ENCODE measurements around the gene HMGB3. TPM values are rescaled to one million over a fixed set of nuclear protein-coding genes. Genes with fewer than 3 reads are reported as not detected.

Gene HMGB3
- total RNA-seq, 3 donors from 2014 or later (not counting 1 experiment from before 2014, with no cell fraction given) = 1.6 to 3.4 (median 3.0) TPM

DNA sequence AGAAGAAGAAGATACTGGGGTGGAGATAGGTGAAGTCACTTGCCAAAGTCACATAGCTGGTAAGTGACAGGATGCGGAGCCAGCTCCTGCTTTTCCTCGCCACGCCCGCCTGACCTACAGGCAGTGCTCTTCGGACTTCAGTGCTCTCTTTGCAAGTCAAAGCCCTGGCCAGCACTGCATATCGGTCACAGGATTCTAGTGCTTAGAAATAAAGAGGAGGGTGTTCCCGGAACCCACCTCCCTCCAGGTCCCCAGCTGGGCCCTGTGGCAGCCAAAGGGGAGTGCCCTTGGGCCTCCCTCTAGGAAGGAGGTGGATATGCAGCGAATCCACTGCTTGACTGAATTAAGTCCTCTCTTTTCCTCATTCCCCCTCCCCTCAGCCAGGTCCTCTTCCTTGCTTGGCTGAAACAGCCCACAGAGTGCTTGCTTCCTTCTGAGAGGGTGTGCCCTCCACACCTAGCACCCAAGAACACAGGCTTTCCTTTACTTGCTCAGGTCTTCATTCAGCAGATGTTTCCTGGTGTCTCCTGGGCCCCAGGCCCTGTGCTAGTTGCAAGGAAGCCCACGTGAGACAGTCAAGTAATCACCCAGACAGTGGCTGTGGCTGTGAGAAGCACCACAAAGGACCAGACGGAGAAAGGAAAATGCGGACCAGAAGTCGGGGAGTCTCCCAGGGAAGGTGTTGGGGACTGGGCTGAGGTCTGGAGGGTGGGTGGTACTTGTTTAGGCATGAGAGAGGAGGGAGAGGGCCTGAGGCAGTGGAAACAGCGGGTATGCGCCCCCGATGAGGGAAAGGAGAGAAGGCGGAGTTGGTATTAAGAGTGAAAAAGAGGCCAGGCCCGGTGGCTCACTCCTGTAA, 14.0 kb upstream of the HMGB3 start:
- Mint-ChIP-seq H3K27ac (no peak overlapping the region), H3K4me1 (no peaks in the 10 kb centered on the region), H3K36me3 (no peaks in the 10 kb centered on the region), H3K4me3 (no peak overlapping the region), H3K9me3 (no peaks in the 10 kb centered on the region), H3K27me3 (ENCODE audit: low read depth in 2 of 2) (peaks cover 0 to 11% of the 10 kb centered on the region in 2 donors)
- WGBS (ENCODE audit: insufficient coverage) = 90% methylated on average over 15 of the region's 17 CpGs
- H3K36me3 ChIP-seq (ENCODE audit: control insufficient read depth, insufficient read depth, low read length) = no peaks in the 10 kb centered on the region
- H3K9me3 ChIP-seq (ENCODE audit: control insufficient read depth, insufficient read depth, low read length) = no peaks in the 10 kb centered on the region
- no peak overlapping the region for H3K27ac ChIP-seq (ENCODE audit: low read length)
- ATAC-seq = no peak
- H3K4me3 ChIP-seq (ENCODE audit: low read length) = no peak overlapping the region
- TF ChIP-seq, protein P1, sequence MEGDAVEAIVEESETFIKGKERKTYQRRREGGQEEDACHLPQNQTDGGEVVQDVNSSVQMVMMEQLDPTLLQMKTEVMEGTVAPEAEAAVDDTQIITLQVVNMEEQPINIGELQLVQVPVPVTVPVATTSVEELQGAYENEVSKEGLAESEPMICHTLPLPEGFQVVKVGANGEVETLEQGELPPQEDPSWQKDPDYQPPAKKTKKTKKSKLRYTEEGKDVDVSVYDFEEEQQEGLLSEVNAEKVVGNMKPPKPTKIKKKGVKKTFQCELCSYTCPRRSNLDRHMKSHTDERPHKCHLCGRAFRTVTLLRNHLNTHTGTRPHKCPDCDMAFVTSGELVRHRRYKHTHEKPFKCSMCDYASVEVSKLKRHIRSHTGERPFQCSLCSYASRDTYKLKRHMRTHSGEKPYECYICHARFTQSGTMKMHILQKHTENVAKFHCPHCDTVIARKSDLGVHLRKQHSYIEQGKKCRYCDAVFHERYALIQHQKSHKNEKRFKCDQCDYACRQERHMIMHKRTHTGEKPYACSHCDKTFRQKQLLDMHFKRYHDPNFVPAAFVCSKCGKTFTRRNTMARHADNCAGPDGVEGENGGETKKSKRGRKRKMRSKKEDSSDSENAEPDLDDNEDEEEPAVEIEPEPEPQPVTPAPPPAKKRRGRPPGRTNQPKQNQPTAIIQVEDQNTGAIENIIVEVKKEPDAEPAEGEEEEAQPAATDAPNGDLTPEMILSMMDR (IDR thresholded peaks at IDR 0.05) = no peak
- no peaks in the 10 kb centered on the region for H3K27me3 ChIP-seq (ENCODE audit: control insufficient read depth, insufficient read depth, low read length)
- no peak for DNase-seq
- no peaks in the 10 kb centered on the region for H3K4me1 ChIP-seq (ENCODE audit: control insufficient read depth, insufficient read depth, low read length)
- intact Hi-C loops (cut with micrococcal nuclease) = no loop called here

DNA sequence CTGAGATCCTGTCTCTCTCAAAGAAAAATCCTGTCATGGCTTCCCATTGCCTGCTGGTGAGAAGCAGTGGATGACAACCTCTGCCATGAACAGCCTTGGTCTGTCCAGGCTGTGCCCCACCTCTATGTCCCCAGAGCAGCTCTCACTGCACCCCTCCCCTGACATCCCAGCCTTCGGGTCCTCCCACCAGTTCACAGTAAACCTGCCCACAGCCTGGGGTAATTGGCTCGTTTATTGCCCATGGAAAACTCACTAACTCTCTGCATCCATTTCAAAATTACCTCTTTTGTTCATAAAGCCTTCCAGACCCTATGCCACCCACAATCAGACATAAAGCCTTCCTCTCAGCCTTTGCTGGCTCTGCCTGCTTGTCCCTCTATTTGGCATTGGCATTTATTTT, 10.7 kb upstream of the HMGB3 start:
- DNase-seq (no peak), ATAC-seq (no peak)
- H3K4me3 Mint-ChIP-seq = no peak overlapping the region
- WGBS (ENCODE audit: insufficient coverage) = 82% methylated on average over 2 of the region's 2 CpGs
- no peaks in the 10 kb centered on the region for H3K36me3 ChIP-seq (ENCODE audit: control insufficient read depth, insufficient read depth, low read length)
- peaks cover 0 to 11% of the 10 kb centered on the region in 2 donors for H3K27me3 Mint-ChIP-seq (ENCODE audit: low read depth in 2 of 2)
- no peaks in the 10 kb centered on the region for H3K9me3 Mint-ChIP-seq
- H3K9me3 ChIP-seq (ENCODE audit: control insufficient read depth, insufficient read depth, low read length) = no peaks in the 10 kb centered on the region
- no peaks in the 10 kb centered on the region for H3K36me3 Mint-ChIP-seq
- no peaks in the 10 kb centered on the region for H3K27me3 ChIP-seq (ENCODE audit: control insufficient read depth, insufficient read depth, low read length)
- intact Hi-C loops (cut with micrococcal nuclease) = no loop called here
- H3K27ac ChIP-seq (ENCODE audit: low read length) = no peak overlapping the region
- no peaks in the 10 kb centered on the region for H3K4me1 Mint-ChIP-seq
- no peak overlapping the region for H3K4me3 ChIP-seq (ENCODE audit: low read length)
- no peaks in the 10 kb centered on the region for H3K4me1 ChIP-seq (ENCODE audit: control insufficient read depth, insufficient read depth, low read length)
- TF ChIP-seq, protein P1 (IDR thresholded peaks at IDR 0.05) = no peak
- no peak overlapping the region for H3K27ac Mint-ChIP-seq

DNA sequence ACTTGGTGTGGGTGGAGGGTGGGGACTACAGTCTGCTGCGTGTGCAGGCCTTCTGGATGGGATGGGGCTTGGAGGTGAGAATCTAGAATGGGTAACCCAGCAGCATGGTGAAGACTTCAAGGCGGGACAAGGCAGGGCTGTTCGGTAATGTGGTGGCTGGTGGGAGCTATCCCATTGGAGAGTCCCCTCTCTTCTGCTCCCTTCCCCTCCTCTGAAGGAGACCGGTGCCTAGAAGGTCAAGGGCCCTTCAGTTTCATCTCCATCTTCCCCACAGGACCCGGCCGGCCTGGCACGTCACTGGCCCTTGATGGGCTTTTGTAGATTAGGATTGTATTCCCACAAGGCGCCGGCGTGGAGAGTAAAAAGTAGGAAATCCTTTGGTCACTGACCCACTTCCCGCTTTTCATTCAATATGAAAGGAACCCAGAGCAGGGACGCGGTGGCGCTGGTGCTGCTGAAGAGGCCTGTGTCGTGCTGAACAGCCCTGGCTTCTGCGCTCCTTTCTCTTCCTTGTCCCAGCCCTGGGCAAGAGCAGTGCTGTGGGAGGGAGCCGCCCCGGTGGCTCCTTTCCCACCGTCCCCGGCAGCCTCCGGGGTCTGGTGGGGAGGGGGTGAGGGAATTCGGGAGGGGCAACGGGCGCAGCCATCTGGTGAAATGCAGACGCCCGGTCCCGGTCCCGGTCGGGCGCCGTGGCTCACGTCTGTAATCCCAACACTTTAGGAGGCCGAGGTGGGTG, 7.3 kb upstream of the HMGB3 start:
- H3K4me1 ChIP-seq (ENCODE audit: control insufficient read depth, insufficient read depth, low read length) = no peaks in the 10 kb centered on the region
- H3K4me3 ChIP-seq (ENCODE audit: low read length) = no peak overlapping the region
- no peaks in the 10 kb centered on the region for H3K9me3 ChIP-seq (ENCODE audit: control insufficient read depth, insufficient read depth, low read length)
- DNase-seq (no peak), ATAC-seq (no peak)
- WGBS (ENCODE audit: insufficient coverage) = 47% methylated on average over 16 of the region's 33 CpGs
- H3K27ac Mint-ChIP-seq = no peak overlapping the region
- no peaks in the 10 kb centered on the region for H3K9me3 Mint-ChIP-seq
- H3K4me1 Mint-ChIP-seq = no peaks in the 10 kb centered on the region
- no peak overlapping the region for H3K4me3 Mint-ChIP-seq
- H3K36me3 ChIP-seq (ENCODE audit: control insufficient read depth, insufficient read depth, low read length) = no peaks in the 10 kb centered on the region
- no peaks in the 10 kb centered on the region for H3K27me3 ChIP-seq (ENCODE audit: control insufficient read depth, insufficient read depth, low read length)
- no peak overlapping the region for H3K27ac ChIP-seq (ENCODE audit: low read length)
- H3K36me3 Mint-ChIP-seq = no peaks in the 10 kb centered on the region
- TF ChIP-seq, protein P1 (IDR thresholded peaks at IDR 0.05) = no peak
- H3K27me3 Mint-ChIP-seq (ENCODE audit: low read depth in 2 of 2) = peaks cover 0 to 8% of the 10 kb centered on the region in 2 donors
- intact Hi-C loops (cut with micrococcal nuclease) = no loop called here
